HuH-7 (cell line): ENCODE measurements around the gene MLH3.
A peak's percentile ranks its signal among the peaks of the same experiment; 100 is the strongest.
"Not testable (repeated sequence)": the region's sequence is repeated elsewhere in the genome, so short reads cannot be mapped to it uniquely, and the experiment has no call there.

Source experiments
- DNase-seq: peaks from one replicate; pipeline ENCODE4 v3.0.0; 2011; ENCODE audit warnings: low spot score

The MLH3 gene

GRCh38 chr14:75025876-75026275 lies 25.4 kb downstream of the MLH3 start:
- DNase-seq = no peak

- DNase-seq = no peak
These were observed 26.2 kb downstream of the MLH3 start for GRCh38 chr14:75025082-75025481.

DNA sequence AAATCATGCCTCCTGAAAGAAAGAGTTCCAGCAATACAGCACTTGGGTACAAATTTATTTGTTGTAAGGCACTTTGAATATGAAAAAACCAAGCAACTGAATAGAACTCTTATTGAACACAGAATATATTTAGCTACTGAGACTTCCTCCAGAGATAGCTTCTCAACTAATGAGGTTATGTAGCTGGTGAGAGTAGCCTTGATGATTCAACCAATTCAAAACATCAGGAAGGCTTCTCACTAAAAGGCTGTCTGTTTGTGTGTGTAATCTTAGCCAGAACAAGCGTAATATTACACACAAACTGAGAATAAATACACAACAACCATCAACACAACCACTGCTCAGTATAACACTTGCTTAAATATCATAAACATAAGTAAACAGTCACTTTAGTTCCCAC lies 28.2 kb downstream of the MLH3 start:
- no peak for DNase-seq

DNA sequence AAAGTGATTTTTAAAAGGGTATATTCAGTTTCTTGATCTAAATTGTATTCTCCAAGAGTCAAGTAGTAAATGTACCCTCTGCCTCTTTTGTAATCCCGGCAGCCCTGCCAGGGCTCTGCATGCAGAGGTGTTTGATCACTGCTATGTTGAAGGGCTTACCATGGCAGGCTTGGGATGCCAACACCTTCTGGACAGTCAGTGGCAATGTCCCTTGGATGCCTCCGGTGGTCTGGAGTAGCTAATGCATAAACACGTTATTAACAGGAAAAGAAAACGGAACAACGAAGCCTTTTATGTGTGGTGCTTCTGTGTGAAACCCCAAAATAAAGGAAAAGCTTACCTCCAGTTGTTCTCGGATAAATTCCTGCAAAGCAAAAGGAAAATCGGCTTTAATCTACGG lies 28.6 kb downstream of the MLH3 start:
- peak; percentile 40 for DNase-seq

- no peak for DNase-seq
These were observed 32.6 kb downstream of the MLH3 start for GRCh38 chr14:75018694-75019093.

DNA sequence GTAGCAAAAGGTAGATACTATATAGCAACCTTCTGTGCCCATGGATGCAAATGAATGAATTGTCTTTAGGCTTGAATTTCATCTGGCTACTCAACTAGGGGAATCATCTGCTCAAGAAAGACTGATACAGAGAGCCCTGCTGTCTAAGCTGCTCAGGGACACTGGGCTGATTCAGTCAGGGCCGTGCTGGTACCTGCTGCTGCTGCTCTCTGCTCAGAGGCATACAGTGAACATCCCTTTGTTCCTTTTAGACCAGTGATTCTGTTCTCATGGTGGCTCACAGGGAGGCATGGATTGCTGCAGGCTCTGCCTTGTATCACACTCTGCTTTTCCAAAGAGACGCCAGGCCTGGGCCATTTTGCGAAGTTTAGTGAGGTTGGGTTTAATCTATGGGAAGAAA lies 34.5 kb downstream of the MLH3 start:
- no peak for DNase-seq

GRCh38 chr14:75015496-75015895 lies 35.8 kb downstream of the MLH3 start:
- no peak for DNase-seq

GRCh38 chr14:75013290-75013689 lies 38.0 kb downstream of the MLH3 start:
- no peak for DNase-seq

GRCh38 chr14:75011356-75011994 lies 39.8 kb downstream of the MLH3 start:
- no peak for DNase-seq

GRCh38 chr14:75010472-75011093 lies 40.7 kb downstream of the MLH3 start:
- DNase-seq = no peak

GRCh38 chr14:75009176-75009575 lies 42.1 kb downstream of the MLH3 start:
- no peak for DNase-seq

GRCh38 chr14:75005357-75005756 lies 45.9 kb downstream of the MLH3 start:
- no peak for DNase-seq

DNA sequence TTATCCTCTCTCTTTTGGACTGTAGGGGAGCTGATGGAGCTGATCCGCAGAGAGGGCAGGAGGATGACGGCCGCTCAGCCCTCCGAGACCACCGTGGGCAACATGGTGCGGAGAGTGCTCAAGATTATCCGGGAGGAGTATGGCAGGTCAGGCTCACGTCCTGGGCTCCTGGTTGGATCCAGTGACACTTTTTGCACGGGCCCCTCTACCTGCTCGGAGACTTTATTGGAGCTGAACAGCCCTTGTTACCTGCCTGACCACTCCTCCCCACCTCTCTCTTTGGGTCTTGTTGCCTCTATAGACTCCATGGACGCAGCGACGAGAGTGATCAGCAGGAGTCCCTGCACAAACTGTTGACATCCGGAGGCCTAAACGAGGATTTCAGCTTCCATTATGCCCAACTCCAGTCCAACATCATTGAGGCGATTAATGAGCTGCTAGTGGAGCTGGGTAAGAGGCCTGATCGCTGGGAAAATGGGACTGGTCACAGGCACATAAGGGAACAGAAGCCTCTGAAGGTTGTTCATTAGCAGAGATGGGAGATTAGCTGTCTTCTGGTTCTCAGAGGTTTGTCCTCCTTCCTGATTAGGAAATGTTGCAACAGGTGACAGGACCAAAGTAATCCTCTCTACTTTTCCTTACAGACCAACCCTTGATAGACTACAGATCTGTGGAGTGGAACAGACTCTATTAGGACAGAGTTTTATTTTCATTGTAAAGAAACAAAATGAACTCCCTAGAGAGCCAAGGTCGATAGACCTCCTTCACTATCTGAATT lies 47.8 kb downstream of the MLH3 start:
- DNase-seq = no peak

DNA sequence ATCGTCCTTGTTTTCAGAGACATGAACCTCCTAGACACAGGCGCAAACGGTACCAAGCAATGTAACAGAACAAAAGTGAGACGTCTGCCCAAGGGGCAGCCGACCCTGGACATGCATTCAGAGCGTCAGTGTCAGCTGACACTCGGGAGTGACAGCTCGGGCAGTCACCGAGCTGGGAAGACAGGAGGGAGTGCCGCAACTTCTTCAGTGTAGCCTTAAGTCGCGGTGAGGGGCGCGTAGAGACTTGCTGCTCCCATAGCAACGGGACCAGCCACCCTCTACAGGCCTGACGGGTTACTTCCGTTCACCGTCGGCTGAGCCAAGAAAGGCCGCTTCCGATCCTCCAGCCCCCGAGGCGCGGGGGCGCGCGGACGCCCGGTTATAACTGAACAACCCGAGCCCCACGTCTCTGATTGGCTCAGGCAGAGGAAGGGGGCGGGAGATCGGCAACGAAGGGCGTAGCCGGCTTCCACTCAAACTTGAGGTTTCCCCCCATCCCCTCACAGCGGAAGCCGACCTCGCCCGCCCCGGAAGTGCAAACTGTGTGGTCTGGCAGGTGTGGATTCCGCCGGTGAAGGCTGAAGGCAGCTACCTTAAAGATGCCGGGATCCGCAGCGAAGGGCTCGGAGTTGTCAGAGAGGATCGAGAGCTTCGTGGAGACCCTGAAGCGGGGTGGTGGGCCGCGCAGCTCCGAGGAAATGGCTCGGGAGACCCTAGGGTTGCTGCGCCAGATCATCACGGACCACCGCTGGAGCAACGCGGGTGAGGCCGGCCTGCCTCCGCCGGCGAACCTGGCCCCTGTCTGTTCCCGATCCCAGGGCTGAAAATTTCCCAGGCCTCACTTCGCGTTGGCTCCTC lies 48.6 kb downstream of the MLH3 start, which contains the start of gene EIF2B2:
Gene EIF2B2, plus strand, starts transcription at position 530 of the 858 bp plus-strand sequence. Its CDS starts 70 bp downstream, at position 600.
- DNase-seq = peak; percentile 91

GRCh38 chr14:75001899-75002298 lies 49.4 kb downstream of the MLH3 start:
- no peak for DNase-seq

DNA sequence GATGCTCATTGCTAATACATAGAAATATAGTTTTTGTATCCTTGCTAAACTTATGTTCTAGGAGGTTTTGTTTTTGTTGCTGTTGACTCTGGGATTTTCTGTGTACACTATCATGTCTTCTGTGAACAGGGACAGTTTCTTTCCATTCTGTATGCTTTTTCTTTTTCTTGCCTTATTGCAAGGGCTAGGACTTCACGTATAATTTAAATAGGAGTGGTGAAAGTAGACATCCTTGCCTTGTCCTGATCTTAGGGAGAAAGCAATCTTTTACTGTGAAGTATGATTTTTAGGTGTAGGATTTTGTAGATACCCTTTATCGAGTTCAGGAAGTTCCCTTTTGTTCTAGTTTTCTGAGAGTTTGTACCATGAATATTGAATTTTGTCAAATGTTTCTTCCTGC lies 50.0 kb downstream of the MLH3 start:
- DNase-seq = no peak

- not testable (repeated sequence) for DNase-seq
These were observed 55.5 kb downstream of the MLH3 start for GRCh38 chr14:74995781-74996180.

DNA sequence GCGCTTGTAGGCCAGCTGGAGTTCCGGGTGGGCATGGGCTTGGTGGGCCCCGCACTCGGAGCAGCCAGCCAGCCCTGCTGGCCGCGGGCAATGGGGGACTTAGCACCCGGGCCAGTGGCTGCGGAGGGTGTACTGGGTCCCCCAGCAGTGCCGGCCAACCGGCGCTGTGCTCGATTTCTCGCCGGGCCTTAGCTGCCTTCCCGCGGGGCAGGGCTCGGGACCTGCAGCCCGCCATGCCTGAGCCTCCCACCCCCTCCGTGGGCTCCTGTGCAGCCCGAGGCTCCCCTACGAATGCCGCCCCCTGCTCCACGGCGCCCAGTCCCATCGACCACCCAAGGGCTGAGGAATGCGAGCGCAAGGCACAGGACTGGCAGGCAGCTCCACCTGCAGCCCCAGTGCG lies 57.1 kb downstream of the MLH3 start:
- not testable (repeated sequence) for DNase-seq

- no peak for DNase-seq
These were observed 62.3 kb downstream of the MLH3 start for GRCh38 chr14:74988993-74989392.

DNA sequence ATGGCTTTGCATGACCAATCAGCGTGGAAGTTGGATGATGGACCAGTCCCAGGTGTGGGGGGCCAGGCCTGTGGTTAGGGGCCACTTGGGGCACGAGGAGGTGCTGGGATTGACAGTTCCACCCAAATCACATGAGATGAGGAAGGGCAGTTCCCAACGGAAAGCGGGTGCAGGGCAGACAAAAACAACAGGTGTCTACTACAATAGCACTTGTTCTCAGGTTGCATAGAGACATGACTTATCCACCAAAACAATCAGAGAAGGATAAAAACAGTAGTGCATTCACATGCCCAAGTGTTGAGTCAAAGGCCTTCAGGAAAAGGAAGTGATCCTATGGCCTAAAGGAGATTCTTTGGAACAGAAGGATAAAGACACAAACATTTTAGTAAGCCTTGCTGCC lies 63.1 kb downstream of the MLH3 start:
- DNase-seq = no peak

GRCh38 chr14:74985806-74986205 lies 65.5 kb downstream of the MLH3 start:
- no peak for DNase-seq

GRCh38 chr14:74985028-74985310 lies 66.3 kb downstream of the MLH3 start:
- DNase-seq = no peak
